HG03060 (cell line): Measurements from ENCODE around the gene SLC35F3.

Experiments used
- ATAC-seq: cut with Tn5 transposase; IDR thresholded peaks from one replicate; pipeline ENCODE4 v1.9.1; 2021; ENCODE audit warnings: low read depth, moderate number of reproducible peaks; ENCODE audit not compliant: unreplicated experiment

SLC35F3 gene

GRCh38 chr1:234302354-234302962, 398.0 kb downstream of the SLC35F3 start:
- ATAC-seq = no peak

- no peak for ATAC-seq
These were observed 398.8 kb downstream of the SLC35F3 start for GRCh38 chr1:234303231-234303630.

GRCh38 chr1:234307726-234308125, 403.2 kb downstream of the SLC35F3 start:
- ATAC-seq = no peak

GRCh38 chr1:234309243-234309597, 404.7 kb downstream of the SLC35F3 start:
- no peak for ATAC-seq

GRCh38 chr1:234309598-234310459, 405.4 kb downstream of the SLC35F3 start:
- peak; percentile 72 for ATAC-seq

- no peak for ATAC-seq
These were observed 406.0 kb downstream of the SLC35F3 start for GRCh38 chr1:234310460-234310817.

GRCh38 chr1:234311414-234311813, 406.9 kb downstream of the SLC35F3 start:
- ATAC-seq = no peak

GRCh38 chr1:234313171-234313570, 408.7 kb downstream of the SLC35F3 start:
- ATAC-seq = no peak

- ATAC-seq = peak; percentile 53
These were observed 410.6 kb downstream of the SLC35F3 start for GRCh38 chr1:234315091-234315541.

- no peak for ATAC-seq
These were observed 411.1 kb downstream of the SLC35F3 start for GRCh38 chr1:234315588-234315987.

GRCh38 chr1:234316486-234316885, 412.0 kb downstream of the SLC35F3 start:
- no peak for ATAC-seq

- ATAC-seq = no peak
These were observed 412.5 kb downstream of the SLC35F3 start for GRCh38 chr1:234316937-234317336.

- ATAC-seq = no peak
These were observed 415.6 kb downstream of the SLC35F3 start for GRCh38 chr1:234320069-234320468.

- ATAC-seq = no peak
These were observed 416.1 kb downstream of the SLC35F3 start for GRCh38 chr1:234320549-234320948.

GRCh38 chr1:234321231-234321630, 416.8 kb downstream of the SLC35F3 start:
- no peak for ATAC-seq

- ATAC-seq = no peak
These were observed 417.6 kb downstream of the SLC35F3 start for GRCh38 chr1:234322097-234322496.

- ATAC-seq = no peak
These were observed 418.5 kb downstream of the SLC35F3 start for GRCh38 chr1:234322979-234323378.

- no peak for ATAC-seq
These were observed 420.3 kb downstream of the SLC35F3 start for GRCh38 chr1:234324821-234325220.

GRCh38 chr1:234325878-234326496, 421.5 kb downstream of the SLC35F3 start:
- no peak for ATAC-seq

GRCh38 chr1:234326497-234327366, 422.3 kb downstream of the SLC35F3 start:
- no peak for ATAC-seq
